HepG2 (cell line): ENCODE data around the gene ARHGAP9. TPM values are rescaled to one million over a fixed set of nuclear protein-coding genes. Genes with fewer than 3 reads are reported as not detected.

Source experiments
- ATF1 ChIP-seq: IDR thresholded peaks from 2 replicates; pipeline ENCODE4 v1.6.1; 2016; ENCODE audit warnings: mild to moderate bottlenecking, control low read depth
- HNF4G ChIP-seq, 2 experiments: sonication (generic) in 1 of 2; formaldehyde crosslinking in 1 of 2; IDR thresholded peaks; 2 replicates each; pipeline versions ENCODE4 v1.4.0 to v1.6.1; 2011 to 2020; ENCODE audit warnings: borderline replicate concordance in 2 of 2, low read depth in 2 of 2, mild to moderate bottlenecking in 2 of 2, low read length in 1 of 2, missing genetic modification reagents in 1 of 2, moderate library complexity in 1 of 2
- HOXD1 ChIP-seq: sonication (generic); formaldehyde crosslinking; IDR thresholded peaks from 2 replicates; pipeline ENCODE4 v1.5.0; 2020; ENCODE audit warnings: missing genetic modification reagents
- MXI1 ChIP-seq: IDR thresholded peaks from 3 replicates; pipeline ENCODE4 v1.6.1; 2012; ENCODE audit warnings: low read depth, low read length, inconsistent platforms, borderline replicate concordance
- SALL1 ChIP-seq: sonication (generic); formaldehyde crosslinking; IDR thresholded peaks from 2 replicates; pipeline ENCODE4 v1.8.0; 2022; ENCODE audit warnings: mild to moderate bottlenecking, missing genetic modification reagents
- SRY ChIP-seq: sonication (generic); formaldehyde crosslinking; IDR thresholded peaks from 2 replicates; pipeline ENCODE4 v1.8.0; 2022; ENCODE audit warnings: mild to moderate bottlenecking, missing genetic modification reagents
- TBX2 ChIP-seq: sonication (generic); formaldehyde crosslinking; IDR thresholded peaks from 2 replicates; pipeline ENCODE4 v1.5.0; 2020; ENCODE audit warnings: missing genetic modification reagents, mild to moderate bottlenecking, borderline replicate concordance
- TOPORS ChIP-seq: sonication (generic); formaldehyde crosslinking; IDR thresholded peaks from 2 replicates; pipeline ENCODE4 v1.8.0; 2023; ENCODE audit warnings: mild to moderate bottlenecking, missing genetic modification reagents
- ZNF124 ChIP-seq: sonication (generic); formaldehyde crosslinking; IDR thresholded peaks from 2 replicates; pipeline ENCODE4 v1.4.0; 2020; ENCODE audit warnings: missing genetic modification reagents
- ZNF230 ChIP-seq: sonication (generic); formaldehyde crosslinking; IDR thresholded peaks from 2 replicates; pipeline ENCODE4 v1.4.0; 2020; ENCODE audit warnings: mild to moderate bottlenecking, missing genetic modification reagents
- ZNF234 ChIP-seq: sonication (generic); formaldehyde crosslinking; conservative IDR thresholded peaks from 2 replicates; pipeline ENCODE4 v1.5.1; 2020; ENCODE audit warnings: mild to moderate bottlenecking, missing genetic modification reagents
- ZNF274 ChIP-seq: sonication (generic); formaldehyde crosslinking; IDR thresholded peaks from 2 replicates; pipeline ENCODE4 v1.5.1; 2020; ENCODE audit warnings: mild to moderate bottlenecking, missing genetic modification reagents
- ZNF33B ChIP-seq: sonication (generic); formaldehyde crosslinking; IDR thresholded peaks from 2 replicates; pipeline ENCODE4 v1.5.1; 2020; ENCODE audit warnings: mild to moderate bottlenecking, missing genetic modification reagents
- ZNF501 ChIP-seq: sonication (generic); formaldehyde crosslinking; IDR thresholded peaks from 2 replicates; pipeline ENCODE4 v1.5.1; 2020; ENCODE audit warnings: mild to moderate bottlenecking, moderate library complexity, missing genetic modification reagents
- ZNF512B ChIP-seq: sonication (generic); formaldehyde crosslinking; IDR thresholded peaks from 2 replicates; pipeline ENCODE4 v1.5.1; 2020; ENCODE audit warnings: missing genetic modification reagents, mild to moderate bottlenecking, borderline replicate concordance
- polyA plus RNA-seq, 8 experiments: library from polyadenylated mRNA; depleted of rRNA in 3 of 8; stranded (reverse) in 7 of 8; unstranded in 1 of 8; fragments of >200 nt; fragmentation: Illumina TruSeq in 4 of 8; extraction: Trizol in 4 of 8; gene quantifications; 2 replicates each; pipeline versions ENCODE4 v1.2.1 to v1.2.3, GENCODE V29; 2011 to 2016; ENCODE audit warnings: low read depth in 4 of 8, missing spikeins in 1 of 8, mixed read lengths in 1 of 8; ENCODE audit not compliant: insufficient read depth in 1 of 8
- total RNA-seq, 5 experiments: library from RNA; depleted of rRNA; stranded (reverse); fragments of >200 nt; fragmentation: Illumina TruSeq; extraction: Trizol; gene quantifications; 2 replicates each; pipeline ENCODE4 v1.2.3, GENCODE V29; 2016; ENCODE audit warnings: low read depth in 1 of 5
- TF ChIP-seq, protein P1 (sequence below): sonication (generic); formaldehyde crosslinking; IDR thresholded peaks from 2 replicates; pipeline ENCODE4 v1.5.0; 2020; ENCODE audit warnings: missing genetic modification reagents
- TF ChIP-seq, protein P2 (sequence below): sonication (generic); formaldehyde crosslinking; IDR thresholded peaks from 2 replicates; pipeline ENCODE4 v1.9.0; 2021; ENCODE audit warnings: missing genetic modification reagents, mild to moderate bottlenecking, borderline replicate concordance
- TF ChIP-seq, protein P3 (sequence below): sonication (generic); formaldehyde crosslinking; IDR thresholded peaks from 2 replicates; pipeline ENCODE4 v1.4.0; 2020; ENCODE audit warnings: missing genetic modification reagents

Gene ARHGAP9
- total and polyA plus RNA-seq, 2 of the 13 experiments (the other 11 are each of a cell fraction or from before 2014, with no cell fraction given) = 0.18 to 1.2 TPM

DNA sequence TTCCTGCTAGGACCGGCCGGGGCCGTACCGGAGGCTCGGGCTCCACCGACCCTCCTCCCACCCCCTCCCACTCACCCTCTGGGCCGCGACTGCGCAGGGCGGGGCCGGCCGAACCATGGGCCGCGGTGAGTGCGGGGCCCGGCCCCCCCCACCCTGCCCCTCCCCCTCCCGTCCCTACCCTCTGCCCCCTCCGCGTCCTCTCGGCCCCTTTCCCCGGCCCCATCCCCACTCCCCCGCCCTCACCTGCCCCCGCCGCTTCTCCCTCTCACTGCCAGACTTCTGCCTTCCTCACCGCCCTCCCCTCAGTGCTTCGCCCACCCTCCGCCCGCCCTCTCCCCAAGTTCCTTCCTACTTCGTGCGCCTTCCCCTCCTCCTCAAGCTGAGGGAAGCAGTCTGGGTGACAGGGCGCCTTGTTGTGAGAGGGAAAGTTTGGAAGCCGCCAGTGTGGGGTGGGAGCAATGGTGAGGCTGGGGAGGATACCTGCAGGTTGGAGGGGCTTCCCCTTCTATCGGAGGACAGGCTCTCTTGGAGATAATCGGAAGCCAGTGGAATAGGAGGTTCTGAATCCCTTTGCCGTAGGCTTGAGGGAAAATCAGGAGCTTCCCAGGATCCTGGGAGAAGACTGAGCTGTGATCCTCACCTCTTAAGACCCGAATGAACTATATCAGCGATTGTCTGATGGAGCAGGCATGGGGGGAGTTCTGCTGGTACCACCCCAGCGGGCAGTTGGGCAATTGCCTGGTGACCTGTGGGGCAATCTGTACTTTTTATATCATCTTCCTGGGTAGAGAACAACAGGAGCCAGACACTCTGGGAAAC lies 43.4 kb upstream of the ARHGAP9 start (continued):
- TF ChIP-seq HNF4G (IDR thresholded peaks at IDR 0.05; ENCODE audit: borderline replicate concordance, low read depth, low read length) (no peak), HNF4G (CRISPR knock-in tag; IDR thresholded peaks at IDR 0.05; ENCODE audit: borderline replicate concordance, low read depth) (no peak), MXI1 (no peak), TOPORS (CRISPR knock-in tag) (no peak), ATF1 (no peak), HOXD1 (CRISPR knock-in tag) (no peak), ZNF234 (CRISPR knock-in tag) (no peak), ZNF124 (CRISPR knock-in tag) (no peak), ZNF512B (CRISPR knock-in tag) (no peak), TBX2 (no peak), ZNF33B (CRISPR knock-in tag) (no peak), SALL1 (CRISPR knock-in tag) (no peak), SRY (CRISPR knock-in tag) (no peak), ZNF274 (no peak), ZNF501 (CRISPR knock-in tag) (no peak), ZNF230 (CRISPR knock-in tag) (no peak)
- TF ChIP-seq, protein P1, sequence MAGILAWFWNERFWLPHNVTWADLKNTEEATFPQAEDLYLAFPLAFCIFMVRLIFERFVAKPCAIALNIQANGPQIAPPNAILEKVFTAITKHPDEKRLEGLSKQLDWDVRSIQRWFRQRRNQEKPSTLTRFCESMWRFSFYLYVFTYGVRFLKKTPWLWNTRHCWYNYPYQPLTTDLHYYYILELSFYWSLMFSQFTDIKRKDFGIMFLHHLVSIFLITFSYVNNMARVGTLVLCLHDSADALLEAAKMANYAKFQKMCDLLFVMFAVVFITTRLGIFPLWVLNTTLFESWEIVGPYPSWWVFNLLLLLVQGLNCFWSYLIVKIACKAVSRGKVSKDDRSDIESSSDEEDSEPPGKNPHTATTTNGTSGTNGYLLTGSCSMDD (CRISPR knock-in tag) = no peak
- TF ChIP-seq, protein P2, sequence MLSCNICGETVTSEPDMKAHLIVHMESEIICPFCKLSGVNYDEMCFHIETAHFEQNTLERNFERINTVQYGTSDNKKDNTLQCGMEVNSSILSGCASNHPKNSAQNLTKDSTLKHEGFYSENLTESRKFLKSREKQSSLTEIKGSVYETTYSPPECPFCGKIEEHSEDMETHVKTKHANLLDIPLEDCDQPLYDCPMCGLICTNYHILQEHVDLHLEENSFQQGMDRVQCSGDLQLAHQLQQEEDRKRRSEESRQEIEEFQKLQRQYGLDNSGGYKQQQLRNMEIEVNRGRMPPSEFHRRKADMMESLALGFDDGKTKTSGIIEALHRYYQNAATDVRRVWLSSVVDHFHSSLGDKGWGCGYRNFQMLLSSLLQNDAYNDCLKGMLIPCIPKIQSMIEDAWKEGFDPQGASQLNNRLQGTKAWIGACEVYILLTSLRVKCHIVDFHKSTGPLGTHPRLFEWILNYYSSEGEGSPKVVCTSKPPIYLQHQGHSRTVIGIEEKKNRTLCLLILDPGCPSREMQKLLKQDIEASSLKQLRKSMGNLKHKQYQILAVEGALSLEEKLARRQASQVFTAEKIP (CRISPR knock-in tag) = no peak
- TF ChIP-seq, protein P3, sequence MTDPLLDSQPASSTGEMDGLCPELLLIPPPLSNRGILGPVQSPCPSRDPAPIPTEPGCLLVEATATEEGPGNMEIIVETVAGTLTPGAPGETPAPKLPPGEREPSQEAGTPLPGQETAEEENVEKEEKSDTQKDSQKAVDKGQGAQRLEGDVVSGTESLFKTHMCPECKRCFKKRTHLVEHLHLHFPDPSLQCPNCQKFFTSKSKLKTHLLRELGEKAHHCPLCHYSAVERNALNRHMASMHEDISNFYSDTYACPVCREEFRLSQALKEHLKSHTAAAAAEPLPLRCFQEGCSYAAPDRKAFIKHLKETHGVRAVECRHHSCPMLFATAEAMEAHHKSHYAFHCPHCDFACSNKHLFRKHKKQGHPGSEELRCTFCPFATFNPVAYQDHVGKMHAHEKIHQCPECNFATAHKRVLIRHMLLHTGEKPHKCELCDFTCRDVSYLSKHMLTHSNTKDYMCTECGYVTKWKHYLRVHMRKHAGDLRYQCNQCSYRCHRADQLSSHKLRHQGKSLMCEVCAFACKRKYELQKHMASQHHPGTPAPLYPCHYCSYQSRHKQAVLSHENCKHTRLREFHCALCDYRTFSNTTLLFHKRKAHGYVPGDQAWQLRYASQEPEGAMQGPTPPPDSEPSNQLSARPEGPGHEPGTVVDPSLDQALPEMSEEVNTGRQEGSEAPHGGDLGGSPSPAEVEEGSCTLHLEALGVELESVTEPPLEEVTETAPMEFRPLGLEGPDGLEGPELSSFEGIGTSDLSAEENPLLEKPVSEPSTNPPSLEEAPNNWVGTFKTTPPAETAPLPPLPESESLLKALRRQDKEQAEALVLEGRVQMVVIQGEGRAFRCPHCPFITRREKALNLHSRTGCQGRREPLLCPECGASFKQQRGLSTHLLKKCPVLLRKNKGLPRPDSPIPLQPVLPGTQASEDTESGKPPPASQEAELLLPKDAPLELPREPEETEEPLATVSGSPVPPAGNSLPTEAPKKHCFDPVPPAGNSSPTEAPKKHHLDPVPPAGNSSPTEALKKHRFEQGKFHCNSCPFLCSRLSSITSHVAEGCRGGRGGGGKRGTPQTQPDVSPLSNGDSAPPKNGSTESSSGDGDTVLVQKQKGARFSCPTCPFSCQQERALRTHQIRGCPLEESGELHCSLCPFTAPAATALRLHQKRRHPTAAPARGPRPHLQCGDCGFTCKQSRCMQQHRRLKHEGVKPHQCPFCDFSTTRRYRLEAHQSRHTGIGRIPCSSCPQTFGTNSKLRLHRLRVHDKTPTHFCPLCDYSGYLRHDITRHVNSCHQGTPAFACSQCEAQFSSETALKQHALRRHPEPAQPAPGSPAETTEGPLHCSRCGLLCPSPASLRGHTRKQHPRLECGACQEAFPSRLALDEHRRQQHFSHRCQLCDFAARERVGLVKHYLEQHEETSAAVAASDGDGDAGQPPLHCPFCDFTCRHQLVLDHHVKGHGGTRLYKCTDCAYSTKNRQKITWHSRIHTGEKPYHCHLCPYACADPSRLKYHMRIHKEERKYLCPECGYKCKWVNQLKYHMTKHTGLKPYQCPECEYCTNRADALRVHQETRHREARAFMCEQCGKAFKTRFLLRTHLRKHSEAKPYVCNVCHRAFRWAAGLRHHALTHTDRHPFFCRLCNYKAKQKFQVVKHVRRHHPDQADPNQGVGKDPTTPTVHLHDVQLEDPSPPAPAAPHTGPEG = no peak
